ENCODE data around the gene LONP2. TPM values are rescaled to one million over a fixed set of nuclear protein-coding genes. Genes with fewer than 3 reads are reported as not detected.
A peak's percentile ranks its signal among the peaks of the same experiment; 100 is the strongest.

LONP2 gene
- total and polyA plus RNA-seq, 2 of the 13 experiments (the other 11 are each of a cell fraction or from before 2014, with no cell fraction given): 39.2 to 63.3 TPM

DNA sequence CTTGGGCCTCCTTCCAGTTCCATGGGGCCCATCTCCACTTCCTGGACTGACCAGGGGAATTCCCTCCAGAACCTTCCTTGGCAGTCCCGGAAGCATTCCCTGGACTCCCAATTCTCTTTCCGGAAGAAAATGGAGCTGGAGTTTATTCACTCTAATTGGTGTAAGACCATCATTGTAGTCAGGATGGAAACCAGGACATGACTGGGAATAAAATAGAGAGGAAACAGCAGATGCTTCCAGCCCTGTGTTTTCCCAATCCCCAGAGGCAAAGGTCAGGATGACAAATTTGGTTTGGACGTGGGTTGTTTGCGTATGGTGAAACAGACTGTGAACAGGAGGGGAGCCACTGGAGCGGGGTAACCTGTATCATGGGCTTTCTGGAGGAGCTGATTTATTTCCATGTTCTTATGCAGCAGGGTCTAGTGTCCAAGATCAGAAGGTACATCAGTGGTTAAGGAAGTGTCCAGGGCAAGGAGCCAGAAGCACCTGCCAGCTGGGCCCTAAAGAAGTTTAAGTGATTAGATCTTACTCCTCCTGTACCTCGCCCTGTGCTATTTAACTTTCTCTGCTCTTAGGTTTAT is 8.5 kb upstream of the LONP2 start (continued):
- TF ChIP-seq, protein P1, sequence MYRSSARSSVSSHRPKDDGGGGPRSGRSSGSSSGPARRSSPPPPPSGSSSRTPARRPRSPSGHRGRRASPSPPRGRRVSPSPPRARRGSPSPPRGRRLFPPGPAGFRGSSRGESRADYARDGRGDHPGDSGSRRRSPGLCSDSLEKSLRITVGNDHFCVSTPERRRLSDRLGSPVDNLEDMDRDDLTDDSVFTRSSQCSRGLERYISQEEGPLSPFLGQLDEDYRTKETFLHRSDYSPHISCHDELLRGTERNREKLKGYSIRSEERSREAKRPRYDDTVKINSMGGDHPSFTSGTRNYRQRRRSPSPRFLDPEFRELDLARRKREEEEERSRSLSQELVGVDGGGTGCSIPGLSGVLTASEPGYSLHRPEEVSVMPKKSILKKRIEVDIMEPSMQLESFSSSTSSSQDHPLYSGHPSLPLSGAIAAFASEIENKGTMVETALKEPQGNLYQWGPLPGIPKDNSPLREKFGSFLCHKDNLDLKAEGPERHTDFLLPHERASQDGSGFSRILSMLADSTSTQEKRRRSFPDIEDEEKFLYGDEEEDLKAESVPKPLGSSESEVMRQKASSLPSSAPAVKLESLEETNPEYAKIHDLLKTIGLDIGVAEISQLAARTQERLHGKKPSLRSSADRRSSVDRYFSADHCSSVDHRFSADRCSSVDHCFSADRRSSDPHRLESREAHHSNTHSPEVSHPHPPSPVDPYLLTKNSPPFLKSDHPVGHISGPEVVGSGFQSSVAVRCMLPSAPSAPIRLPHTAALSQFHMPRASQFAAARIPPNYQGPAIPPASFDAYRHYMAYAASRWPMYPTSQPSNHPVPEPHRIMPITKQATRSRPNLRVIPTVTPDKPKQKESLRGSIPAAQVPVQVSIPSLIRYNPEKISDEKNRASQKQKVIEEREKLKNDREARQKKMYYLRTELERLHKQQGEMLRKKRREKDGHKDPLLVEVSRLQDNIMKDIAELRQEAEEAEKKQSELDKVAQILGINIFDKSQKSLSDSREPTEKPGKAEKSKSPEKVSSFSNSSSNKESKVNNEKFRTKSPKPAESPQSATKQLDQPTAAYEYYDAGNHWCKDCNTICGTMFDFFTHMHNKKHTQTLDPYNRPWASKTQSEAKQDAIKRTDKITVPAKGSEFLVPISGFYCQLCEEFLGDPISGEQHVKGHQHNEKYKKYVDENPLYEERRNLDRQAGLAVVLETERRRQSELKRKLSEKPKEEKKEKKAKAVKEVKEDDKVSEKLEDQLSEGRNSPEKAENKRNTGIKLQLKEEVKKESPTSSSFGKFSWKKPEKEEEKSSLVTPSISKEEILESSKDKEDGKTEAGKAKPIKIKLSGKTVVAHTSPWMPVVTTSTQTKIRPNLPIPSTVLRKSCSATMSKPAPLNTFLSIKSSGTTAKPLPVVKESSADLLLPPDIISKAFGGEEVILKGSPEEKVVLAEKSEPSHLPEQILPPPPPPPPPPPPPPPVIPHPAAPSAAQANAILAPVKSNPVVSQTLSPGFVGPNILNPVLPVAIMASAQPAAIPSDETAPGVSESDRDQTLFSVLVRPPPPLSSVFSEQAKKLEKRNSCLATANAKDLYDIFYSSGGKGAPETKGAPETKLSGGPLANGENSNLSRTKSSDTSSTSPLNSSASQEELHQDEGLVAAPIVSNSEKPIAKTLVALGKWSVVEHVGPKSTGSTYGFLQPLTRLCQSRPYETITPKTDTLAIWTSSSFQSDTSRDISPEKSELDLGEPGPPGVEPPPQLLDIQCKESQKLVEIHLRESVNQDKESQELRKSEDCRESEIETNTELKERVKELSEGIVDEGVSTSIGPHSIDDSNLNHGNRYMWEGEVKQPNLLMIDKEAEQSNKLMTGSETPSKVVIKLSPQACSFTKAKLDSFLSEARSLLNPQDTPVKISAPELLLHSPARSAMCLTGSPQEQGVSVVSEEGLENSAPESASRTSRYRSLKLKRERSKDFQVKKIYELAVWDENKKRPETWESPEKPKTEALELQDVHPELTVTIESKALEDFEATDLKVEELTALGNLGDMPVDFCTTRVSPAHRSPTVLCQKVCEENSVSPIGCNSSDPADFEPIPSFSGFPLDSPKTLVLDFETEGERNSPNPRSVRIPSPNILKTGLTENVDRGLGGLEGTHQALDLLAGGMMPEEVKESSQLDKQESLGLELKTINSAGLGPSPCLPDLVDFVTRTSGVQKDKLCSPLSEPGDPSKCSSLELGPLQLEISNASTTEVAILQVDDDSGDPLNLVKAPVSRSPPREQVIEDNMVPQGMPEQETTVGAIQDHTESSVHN (CRISPR knock-in tag; IDR thresholded peaks at IDR 0.05): no peak
- TF ChIP-seq CCAR2 (optimal IDR thresholded peaks at IDR 0.05; ENCODE audit: low read depth, low read length) (no peak), STAG1 (CRISPR knock-in tag; IDR thresholded peaks at IDR 0.05) (no peak), PLRG1 (conservative IDR thresholded peaks at IDR 0.05) (no peak), CREM (IDR thresholded peaks at IDR 0.05) (peak; percentile 59; the same call in 1 of the 2 replicates), CREM (CRISPR knock-in tag; IDR thresholded peaks at IDR 0.05) (no peak), ZKSCAN8 (CRISPR knock-in tag; IDR thresholded peaks at IDR 0.05; ENCODE audit: borderline replicate concordance) (no peak), TAF15 (IDR thresholded peaks at IDR 0.05; ENCODE audit: low read depth, low read length, poor library complexity, severe bottlenecking) (no peak), ZNF546 (CRISPR knock-in tag; conservative IDR thresholded peaks at IDR 0.05) (no peak), ZNF282 (IDR thresholded peaks at IDR 0.05; ENCODE audit: partially characterized antibody) (no peak), ZNF570 (CRISPR knock-in tag; IDR thresholded peaks at IDR 0.05; ENCODE audit: borderline replicate concordance) (no peak), NCOA2 (CRISPR knock-in tag; IDR thresholded peaks at IDR 0.05) (no peak; the same call in 1 of the 2 replicates), HHEX (CRISPR knock-in tag; IDR thresholded peaks at IDR 0.05) (no peak)
- TF ChIP-seq, protein P2, sequence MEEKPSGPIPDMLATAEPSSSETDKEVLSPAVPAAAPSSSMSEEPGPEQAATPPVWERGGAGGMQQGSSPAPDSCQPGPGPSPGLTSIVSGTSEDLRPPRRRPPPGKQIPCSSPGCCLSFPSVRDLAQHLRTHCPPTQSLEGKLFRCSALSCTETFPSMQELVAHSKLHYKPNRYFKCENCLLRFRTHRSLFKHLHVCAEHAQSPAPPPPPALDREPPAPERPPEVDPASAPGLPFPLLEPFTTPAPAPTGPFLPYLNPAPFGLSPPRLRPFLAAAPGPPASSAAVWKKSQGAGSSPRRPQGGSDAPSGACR (CRISPR knock-in tag; IDR thresholded peaks at IDR 0.05): peak; percentile 39; the same call in 1 of the 2 replicates
- TF ChIP-seq, protein P3, sequence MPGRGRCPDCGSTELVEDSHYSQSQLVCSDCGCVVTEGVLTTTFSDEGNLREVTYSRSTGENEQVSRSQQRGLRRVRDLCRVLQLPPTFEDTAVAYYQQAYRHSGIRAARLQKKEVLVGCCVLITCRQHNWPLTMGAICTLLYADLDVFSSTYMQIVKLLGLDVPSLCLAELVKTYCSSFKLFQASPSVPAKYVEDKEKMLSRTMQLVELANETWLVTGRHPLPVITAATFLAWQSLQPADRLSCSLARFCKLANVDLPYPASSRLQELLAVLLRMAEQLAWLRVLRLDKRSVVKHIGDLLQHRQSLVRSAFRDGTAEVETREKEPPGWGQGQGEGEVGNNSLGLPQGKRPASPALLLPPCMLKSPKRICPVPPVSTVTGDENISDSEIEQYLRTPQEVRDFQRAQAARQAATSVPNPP (CRISPR knock-in tag; IDR thresholded peaks at IDR 0.05): 0 out of 2 replicates have a peak, but pooled peaks have one; percentile 49
- TF ChIP-seq, protein P4, sequence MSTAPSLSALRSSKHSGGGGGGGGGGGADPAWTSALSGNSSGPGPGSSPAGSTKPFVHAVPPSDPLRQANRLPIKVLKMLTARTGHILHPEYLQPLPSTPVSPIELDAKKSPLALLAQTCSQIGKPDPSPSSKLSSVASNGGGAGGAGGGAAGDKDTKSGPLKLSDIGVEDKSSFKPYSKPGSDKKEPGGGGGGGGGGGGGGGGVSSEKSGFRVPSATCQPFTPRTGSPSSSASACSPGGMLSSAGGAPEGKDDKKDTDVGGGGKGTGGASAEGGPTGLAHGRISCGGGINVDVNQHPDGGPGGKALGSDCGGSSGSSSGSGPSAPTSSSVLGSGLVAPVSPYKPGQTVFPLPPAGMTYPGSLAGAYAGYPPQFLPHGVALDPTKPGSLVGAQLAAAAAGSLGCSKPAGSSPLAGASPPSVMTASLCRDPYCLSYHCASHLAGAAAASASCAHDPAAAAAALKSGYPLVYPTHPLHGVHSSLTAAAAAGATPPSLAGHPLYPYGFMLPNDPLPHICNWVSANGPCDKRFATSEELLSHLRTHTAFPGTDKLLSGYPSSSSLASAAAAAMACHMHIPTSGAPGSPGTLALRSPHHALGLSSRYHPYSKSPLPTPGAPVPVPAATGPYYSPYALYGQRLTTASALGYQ (CRISPR knock-in tag; IDR thresholded peaks at IDR 0.05): no peak
